Measurements from ENCODE around the gene LCE5A.
"Not testable (repeated sequence)": the region's sequence is repeated elsewhere in the genome, so short reads cannot be mapped to it uniquely, and the experiment has no call there.

Gene LCE5A, protein sequence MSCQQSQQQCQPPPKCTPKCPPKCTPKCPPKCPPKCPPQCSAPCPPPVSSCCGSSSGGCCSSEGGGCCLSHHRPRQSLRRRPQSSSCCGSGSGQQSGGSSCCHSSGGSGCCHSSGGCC

DNA sequence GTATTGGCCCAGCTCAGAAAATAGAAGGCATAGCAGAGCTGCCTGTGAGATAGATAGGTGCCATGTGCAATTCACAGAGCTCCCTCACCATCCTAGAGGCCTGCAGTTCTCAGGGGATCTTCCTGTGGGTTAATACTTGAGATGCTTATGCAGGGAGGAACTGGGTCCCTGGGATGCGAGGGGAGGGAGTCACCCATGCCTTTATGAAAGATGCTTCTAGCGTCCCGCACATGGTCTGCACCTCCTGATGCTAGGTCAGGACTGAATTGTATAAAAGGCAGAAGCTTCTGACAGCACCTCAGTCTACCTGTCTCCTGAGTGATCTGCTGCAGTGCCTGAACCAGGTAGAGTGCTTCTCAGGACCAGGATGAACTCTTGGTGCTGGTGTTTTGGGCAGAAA is at the start of gene LCE5A:
LCE5A (plus strand) TSS at position 301 of the 400 bp plus-strand sequence. CDS start 732 bp downstream, outside the sequence.
- no peak for DNase-seq

DNA sequence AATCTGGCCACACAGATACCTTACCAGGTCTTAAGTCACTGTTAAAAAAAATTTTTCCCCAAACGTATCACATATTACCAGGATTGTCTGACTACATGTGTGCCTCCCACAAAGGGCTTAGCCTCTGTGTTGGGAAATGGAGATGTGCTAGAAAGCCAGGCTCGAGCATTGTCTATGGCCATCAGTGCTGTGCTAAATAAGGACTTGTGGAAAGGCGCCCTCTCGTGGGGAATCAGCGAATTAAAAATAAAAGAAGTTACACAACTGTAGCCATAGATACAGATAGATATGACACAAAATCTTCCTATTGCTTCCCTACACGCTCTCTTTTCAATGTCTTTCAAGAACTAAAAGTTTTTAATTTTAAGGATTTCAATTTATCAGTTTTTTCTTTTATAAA is 49.1 kb upstream of the LCE5A start:
- peak; percentile 63 for DNase-seq

DNA sequence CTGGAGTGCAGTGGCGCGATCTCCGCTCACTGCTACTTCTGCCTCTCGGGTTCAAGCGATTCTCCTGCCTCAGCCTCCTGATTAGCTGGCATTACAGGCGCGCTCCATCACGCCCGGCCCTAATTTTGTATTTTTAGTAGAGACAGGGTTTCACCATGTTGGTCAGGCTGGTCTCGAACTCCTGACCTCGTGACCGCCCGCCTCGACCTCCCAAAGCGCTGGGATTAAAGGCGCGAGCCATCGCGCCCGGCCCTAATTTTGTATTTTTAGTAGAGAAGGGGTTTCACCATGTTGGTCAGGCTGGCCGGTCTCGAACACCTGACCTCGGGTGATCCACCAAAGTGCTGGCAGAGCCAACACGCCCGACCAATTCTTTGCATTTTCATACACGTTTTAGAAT is 48.0 kb upstream of the LCE5A start:
- DNase-seq = no peak

DNA sequence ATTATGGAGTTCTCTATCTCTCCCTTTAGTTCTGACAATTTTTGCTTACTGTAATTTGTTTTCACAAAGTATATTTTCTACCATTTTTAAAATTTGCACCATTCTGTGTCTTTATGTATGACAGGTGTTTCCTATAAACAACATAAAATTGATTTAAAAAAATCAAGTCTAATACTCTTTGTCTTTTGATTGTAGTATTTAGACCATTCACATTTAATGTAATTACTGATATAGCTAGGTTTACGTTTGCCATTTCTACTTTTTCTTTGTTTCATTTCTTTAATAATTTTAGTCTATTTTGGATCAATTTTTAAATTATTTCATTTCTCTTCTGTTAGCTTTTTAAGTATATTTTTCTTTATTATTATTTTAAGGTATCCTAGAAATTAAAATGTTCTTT is 44.4 kb upstream of the LCE5A start:
- DNase-seq = no peak

DNA sequence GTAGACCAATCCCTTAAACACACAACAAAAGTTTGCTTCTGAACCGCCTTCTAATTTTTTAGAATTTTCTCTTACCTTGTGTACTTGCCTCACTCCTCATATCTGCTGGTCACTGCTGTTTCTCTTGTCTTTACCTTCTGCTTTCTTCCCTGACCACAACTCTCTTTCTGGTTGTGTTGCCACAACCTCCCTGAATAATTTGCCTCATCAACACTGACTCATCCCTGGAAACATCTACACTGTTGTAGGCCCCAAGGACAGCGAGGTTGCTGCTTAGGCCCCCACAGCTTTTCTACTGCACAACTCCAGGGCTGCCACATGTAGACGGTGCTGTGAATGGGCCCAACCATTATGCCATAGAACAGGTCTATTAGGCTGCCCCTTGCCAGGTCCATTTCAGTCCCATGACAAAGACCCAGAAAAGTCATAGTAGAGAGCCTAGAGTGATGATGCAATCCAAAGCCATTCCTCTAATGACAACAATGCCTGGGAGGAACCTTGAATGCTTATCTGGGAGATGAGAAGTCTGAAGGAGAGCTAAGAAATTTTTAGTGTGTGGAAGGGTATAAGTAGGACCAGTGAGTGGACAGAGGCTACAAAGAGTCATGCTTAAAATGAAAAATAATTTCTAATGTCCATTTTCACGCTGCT is 36.6 kb upstream of the LCE5A start:
- DNase-seq = no peak

DNA sequence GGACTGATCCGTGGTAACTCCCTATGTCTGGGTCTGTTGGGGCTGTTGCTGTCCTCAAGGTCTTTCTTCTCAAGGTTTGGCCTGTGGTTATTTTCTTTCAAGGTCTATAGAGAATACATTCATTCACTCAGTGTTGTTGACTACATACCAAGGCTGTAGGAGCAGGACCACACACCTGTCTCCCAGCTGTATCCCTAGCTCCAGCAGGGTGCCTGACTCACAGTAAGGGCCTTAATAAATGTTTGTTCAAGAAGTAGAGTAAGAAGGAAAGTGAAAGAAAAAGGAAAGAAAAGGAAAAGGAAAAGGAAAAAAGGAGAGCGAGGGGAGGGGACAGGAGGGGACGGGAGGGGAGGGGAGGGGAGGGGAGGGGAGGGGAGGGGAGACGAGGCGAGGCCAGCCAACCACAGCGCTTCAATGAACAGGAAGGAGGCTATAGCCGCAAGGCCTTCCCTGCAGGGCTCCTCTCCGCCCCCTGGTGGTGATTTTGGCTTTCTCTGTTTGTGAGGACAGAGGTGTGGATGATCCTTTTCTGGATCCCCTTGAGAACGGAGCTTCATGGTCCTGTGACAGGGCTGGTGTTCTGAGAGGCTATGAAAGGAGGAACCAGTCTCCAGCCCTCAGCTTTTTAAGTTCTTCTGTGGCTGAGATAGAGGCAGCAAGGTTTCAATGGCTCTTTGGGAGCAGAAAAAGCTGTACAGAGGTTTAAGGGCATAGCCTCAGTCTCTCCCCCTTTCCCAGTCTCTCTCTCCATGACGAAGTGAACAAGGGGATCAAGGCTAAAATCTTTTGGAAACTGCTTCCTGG is 30.6 kb upstream of the LCE5A start:
- DNase-seq = peak; percentile 72

DNA sequence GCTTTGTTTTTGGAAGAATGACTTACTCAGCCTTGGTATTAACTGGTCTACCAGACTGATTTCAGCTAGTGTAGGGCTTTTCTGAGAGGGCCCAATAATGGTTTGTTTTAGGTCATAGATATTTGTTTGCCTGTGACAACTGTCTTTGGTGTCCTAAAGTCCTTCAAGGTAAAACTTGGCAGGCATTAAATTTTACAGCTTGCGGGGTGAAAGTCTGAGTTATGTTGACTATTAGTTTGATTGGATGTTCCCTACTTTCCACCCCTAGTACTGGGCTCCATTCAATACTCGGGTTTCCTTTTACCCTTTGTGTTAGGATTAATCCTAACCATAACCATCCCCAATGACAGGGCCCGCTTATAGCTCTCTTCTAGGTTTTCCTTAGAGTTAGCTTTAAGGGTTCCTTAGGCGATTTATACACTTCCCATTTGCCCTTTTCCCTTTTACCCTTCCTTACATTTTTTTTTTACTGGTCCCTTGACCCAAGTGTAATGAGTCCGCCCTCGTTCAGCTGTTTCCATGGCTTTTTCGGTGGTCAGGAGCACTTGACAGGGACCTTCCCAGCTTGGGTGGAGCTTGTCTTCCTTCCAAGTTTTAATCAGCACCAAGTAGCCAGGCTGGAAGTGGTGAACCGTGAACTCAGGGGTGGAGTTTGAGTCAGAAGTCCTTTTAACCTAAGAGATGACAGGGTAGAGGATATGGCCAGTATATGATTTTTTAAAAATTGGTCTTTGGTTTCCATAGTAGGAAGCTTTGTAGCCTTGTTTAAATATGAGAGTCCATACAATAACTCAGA is 28.5 kb upstream of the LCE5A start:
- DNase-seq = no peak

DNA sequence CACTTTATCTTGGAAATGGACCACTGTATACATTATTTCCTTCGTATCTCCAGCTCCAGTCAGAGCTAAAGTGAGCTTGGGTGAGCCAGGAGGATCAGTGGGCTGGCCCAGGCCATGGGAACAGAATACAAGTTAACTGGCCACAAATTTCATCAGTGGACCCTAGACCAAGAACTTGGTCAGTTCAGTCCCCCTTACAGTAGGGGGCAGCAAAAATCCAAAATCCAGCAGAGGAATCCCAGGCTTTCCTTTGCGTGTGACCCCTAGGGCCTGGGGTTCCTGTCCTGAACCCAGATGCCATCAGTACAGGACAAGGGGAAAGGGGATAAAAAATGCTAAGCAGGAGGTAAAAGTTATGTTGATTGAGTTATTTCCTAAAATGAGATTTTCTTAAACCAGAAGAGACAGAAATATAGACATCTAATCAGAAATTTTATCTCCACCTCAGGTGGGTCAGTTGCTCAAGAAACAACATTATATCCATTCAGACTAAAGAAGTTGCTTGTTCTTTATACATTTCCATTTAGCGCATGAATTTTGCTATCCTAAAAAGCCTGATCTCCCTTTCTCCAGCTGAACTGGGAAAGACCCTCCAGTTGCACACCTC is 24.1 kb upstream of the LCE5A start:
- DNase-seq = no peak

DNA sequence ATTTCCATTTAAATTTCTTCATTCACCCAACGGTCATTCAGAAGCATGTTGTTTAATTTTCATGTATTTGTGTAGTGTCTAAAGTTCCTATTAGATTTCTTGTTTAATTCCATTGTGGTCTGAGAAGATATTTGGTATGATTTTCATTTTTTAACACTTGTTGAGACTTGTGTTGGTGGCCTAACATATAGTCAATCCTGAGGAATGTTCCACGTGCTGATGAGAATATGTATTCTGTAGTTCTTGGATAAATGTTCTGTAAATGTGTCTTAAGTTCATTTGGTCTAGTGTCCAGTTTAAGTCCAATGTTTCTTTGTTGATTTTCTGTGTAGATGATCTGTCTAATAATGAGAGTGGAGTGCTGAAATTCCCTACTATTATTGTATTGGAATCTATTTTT is 22.7 kb upstream of the LCE5A start:
- DNase-seq = no peak

DNA sequence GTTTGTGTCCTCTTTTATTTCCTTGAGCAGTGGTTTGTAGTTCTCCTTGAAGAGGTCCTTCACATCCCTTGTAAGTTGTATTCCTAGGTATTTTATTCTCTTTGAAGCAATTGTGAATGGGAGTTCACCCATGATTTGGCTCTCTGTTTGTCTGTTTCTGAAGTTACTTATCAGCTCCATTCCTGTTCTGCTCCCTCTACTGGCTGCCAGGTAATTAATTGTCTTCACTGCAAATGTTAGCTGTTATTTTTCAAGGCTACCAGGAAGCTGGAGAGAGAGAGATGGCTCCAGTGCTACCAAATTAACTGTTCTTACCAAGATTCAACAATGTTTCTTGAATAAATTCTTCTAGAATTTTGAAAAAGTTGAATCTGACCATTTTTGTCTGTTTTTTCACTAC is 19.1 kb upstream of the LCE5A start:
- DNase-seq = not testable (repeated sequence)

DNA sequence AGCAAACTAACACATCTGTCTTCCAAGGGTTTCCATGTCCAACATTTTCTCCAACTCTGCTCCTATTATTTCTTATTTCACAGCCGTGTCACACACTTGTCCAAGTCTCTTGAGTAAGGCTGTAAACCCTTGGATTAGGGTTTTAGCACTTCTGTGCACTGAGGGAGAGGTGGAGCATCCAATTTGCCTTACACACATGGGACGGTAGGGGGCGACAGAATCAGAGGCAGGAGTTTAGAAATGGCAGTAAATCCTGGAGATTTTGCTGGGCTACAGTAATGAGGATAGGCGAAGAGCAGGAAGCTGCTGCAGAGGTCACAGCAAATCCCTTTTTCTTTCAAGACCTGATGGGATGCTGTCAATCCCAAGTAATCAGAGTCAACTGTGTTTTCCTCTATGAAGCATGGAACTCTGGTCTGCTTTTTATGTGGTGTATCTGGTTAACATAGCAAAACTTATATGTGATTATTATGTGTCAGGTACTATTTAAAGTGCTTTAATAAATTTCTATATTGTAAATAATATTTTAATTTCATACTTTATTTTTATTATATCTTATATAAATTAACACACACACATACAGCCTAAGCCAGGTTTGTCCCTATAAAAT is 15.4 kb upstream of the LCE5A start:
- peak; percentile 26 to 44 for DNase-seq

DNA sequence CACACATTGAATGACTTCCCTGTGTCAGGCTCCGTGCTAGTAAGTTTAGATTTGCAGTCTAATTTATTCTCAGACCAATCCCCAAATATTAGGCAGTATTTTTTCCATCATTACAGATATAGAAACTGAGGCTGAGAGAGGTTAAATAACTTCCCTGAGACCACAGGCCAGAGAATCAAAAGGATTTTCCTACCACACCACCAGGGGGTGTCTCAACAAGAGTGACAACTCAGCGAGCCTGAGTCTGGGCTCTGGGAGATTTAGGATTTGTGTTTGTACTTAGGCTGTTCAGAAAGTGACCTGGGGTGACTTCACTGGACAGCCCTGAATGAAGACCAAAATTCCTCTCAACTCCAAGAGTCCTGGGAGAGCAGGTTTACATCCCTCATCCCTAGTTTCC is 13.3 kb upstream of the LCE5A start:
- no peak for DNase-seq

DNA sequence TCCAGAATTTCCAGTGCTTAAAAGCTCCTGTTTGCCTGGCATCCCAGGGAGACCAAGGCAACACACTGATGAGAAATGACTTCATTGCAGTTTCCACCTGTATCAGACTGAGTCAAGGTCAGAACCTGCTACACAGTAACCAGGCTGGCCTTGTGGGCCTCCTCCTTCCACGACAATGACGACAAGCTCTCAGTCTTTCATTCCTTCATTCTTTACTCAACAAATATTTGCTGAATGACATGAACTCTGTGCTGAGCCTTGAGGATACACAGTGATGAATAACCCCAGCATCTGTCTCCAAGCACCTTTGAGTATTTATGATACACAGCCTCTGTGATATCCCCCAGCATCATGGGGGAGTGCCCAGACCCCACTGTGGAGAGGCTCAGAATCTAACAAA is 8.9 kb upstream of the LCE5A start:
- DNase-seq = no peak

DNA sequence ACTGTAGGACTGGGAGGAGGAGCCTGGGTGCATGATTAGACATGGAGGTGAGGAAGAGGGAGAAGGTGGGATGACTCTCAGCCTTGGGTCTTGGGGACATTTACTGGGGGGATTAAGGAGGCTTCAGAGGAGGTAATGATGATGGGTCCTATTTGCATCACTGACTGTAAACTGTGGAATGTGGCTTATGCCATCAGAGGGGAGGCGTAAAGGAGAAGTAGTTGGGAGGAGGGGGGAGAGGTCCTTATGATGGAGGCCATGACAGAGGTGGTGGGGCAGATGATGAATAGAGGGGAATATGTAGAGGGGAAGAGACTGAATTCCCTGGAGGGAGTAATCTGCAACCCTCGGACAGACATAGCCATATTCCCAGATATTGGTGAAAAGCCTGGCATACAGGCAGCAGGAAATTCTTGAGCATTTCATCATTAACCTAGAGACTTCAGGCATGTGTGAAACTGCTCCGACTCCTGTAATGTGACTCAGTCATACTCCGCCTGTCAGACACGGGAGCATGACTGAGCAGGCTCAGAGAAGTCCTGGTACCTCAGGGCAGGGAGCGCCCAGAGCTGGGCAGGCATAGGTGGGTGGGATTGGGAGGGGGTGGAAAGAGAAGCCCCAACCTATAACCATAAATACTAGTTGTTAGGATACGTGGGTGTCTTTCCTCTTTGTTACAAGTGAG is 8.0 kb upstream of the LCE5A start:
- no peak for DNase-seq

DNA sequence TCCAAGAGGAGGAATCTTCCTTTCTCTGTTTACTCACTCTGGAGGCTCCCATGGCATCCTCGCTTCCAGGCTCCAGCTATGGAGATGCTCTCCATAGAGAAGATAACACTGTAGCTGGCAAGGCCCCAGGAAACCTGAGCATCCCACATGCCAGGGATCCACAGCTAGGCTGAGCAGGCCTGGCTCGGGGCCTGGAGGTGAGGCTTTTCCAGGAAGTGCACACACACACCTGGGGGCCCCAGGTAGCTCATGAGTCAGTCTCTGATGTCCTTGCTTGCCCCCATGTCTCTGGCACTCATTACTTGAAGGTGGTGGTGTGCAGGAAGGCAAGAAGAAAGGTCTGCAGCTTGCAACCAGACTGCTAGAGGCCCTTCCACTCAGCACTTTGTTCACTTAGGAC is 5.5 kb upstream of the LCE5A start:
- no peak for DNase-seq

DNA sequence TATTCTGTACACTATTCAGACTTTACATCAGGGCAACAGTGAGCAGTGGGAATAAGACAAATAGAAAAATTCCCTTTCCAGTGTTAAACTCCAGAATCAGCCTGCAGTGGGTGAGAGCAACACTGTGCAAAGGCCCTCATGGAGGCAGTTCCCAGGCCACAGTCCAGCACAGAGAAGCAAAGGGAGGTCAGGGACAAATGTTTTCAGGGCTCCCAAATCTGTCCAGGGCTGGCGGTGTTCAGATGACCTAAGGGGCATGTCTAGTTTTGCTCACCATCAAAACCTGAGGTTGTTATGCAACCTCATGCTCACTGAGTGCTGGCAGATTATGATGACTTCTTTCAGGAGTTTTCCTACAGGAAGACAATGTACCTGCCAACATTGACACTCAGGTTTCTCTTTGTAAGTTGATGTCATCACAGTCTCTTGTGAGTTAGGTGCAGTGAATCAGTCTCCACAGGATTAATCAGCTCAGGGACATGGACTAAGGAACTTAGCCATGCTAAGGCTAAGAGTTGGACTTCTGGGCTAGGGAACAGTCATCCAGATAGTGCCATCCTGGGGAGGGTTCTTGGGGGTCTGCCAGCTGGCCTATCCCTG is 3.6 kb upstream of the LCE5A start:
- DNase-seq = no peak

DNA sequence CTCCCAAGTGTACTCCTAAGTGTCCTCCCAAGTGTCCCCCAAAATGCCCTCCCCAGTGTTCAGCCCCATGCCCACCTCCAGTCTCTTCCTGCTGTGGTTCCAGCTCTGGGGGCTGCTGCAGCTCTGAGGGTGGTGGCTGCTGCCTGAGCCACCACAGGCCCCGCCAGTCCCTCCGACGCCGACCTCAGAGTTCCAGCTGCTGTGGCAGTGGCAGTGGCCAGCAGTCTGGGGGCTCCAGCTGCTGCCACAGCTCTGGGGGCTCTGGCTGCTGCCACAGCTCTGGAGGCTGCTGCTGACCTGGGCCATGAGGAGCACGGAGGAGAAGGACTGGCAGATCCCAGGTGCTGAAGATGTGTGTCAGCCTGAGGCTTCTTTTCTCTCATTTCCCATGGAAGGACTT is 993 bp downstream of the LCE5A start:
- no peak for DNase-seq

DNA sequence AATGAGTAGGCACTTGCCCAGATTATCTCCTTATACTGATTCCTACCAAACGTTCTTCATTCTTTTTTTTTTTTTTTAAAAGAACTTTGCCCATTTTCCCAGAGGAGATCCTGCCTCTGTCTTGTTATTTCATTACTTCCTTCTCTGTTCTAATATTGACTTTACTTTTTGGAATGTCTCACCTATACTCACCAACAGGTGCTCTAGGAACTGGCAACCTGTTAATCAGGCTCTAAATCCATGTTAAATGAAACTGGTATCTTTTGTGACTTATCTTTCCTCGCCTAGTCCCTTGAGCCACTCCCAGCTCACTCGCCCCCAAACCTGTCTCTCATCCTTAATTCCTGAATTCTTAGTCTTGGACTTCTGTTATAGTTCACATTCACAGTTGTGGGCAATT is 2.5 kb downstream of the LCE5A start:
- DNase-seq = no peak

DNA sequence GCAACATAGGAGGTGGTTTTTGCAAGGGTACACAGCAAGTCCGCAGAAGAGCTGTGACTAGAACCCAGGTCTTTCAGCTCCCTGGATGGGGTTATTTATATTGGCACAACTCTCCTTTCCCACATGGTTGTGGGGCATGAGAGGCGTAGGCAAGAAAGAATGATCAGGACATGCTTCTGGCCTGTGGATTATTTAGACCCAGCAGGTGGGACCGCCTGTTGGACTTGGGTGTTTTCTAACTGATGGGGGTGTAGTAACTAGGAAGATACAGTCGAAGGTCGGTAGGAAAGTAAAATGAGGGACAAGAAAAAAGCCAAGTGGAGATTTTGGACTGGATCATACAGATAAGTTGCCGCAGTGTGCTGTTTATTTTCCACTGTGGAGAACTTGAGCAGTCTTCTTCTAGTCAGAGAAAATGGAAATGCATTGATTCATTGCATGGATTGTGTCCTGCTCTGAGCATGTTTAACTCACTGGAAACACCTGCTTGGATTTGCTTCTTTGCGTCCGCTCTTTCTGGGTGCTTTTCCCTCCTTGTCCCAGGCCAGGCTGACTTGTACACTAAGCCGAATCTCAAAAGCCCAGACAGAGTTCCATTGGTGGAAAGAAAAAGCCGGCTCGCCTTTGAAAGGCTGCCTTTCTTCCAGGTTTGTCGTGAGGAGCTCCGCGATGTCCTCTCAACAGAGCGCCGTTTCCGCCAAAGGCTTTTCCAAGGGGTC is 4.3 kb downstream of the LCE5A start:
- no peak for DNase-seq

DNA sequence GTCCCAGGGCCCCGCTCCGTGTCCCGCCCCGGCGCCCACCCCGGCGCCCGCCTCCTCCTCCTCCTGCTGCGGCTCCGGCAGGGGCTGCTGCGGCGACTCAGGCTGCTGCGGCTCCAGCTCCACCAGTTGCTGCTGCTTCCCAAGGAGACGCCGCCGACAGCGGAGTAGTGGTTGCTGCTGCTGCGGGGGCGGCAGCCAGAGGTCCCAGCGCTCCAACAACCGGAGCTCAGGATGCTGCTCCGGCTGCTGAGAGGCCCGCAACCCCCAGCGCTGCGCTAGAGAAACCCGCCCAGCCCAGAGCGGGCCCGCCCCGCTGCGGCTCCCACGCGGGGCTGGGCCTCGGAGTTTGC is 4.8 kb downstream of the LCE5A start:
- DNase-seq = no peak

DNA sequence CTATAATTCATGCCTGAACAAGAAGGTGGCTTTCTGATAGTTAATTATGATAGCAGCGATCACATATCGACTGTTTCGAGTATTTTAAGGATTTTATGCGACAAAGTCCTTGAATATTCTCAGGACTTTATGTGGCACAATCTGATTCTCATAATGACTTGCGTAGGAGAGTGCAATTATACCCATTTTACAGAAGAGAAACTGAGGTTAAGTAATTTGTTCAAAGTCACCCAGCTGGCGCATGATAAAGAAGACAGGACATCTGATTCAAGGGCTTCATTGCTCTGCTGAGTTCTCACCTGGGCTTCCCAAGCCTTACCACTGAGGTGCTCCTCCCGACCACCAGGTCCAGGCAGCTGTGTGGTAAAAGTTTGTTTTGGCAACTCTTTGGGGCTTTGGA is 5.5 kb downstream of the LCE5A start:
- DNase-seq = no peak
